SU-DHL-6 (cell line): Measurements from ENCODE around the gene NEURL1B.

Experiments
- CTCF ChIP-seq: fragments of 200-600 bp; sonication (generic); IDR thresholded peaks from one replicate; pipeline ENCODE4 v1.5.1; 2017; ENCODE audit warnings: antibody characterized with exemption, mild to moderate bottlenecking, low read length, moderate library complexity; ENCODE audit not compliant: insufficient read depth, poor library complexity, severe bottlenecking
- EZH2phosphoT487 ChIP-seq: fragments of 200-600 bp; sonication (generic), shearing (Covaris generic); conservative IDR thresholded peaks from 2 replicates; pipeline ENCODE4 v1.6.1; 2018; ENCODE audit warnings: mild to moderate bottlenecking, antibody characterized with exemption, low read length, moderate library complexity, mixed read lengths

GRCh38 chr5:172712610-172713009, 71.5 kb downstream of the NEURL1B start:
- TF ChIP-seq CTCF (no peak), EZH2phosphoT487 (no peak)
